Uterus (tissue), 4 donors: ENCODE measurements around the gene SLK. TPM values are rescaled to one million over a fixed set of nuclear protein-coding genes. Genes with fewer than 3 reads are reported as not detected.

Experiments used
- DNase-seq, 2 donors: peaks; one replicate each; pipeline ENCODE4 v3.0.0-alpha.2; 2019 to 2020
- H3K27ac ChIP-seq, 2 donors: fragments of 200-600 bp; sonication (generic); 1 replicate in 1 of 2; 2 replicates in 1 of 2; pipeline ENCODE4 v1.5.1; 2016 to 2018
- H3K27me3 ChIP-seq, 2 donors: fragments of 200-600 bp; sonication (generic); one replicate each; pipeline ENCODE4 v1.5.1; 2018 to 2019; ENCODE audit warnings: control low read depth in 1 of 2
- H3K36me3 ChIP-seq, 2 donors: fragments of 200-600 bp; sonication (generic); one replicate each; pipeline ENCODE4 v1.5.1; 2019; ENCODE audit warnings: control low read depth in 1 of 2
- H3K4me1 ChIP-seq, 2 donors: fragments of 200-600 bp; sonication (generic); one replicate each; pipeline ENCODE4 v1.5.1; 2018 to 2019; ENCODE audit warnings: control low read depth in 1 of 2
- H3K4me3 ChIP-seq, 2 donors: fragments of 200-600 bp; sonication (generic); 1 replicate in 1 of 2; 2 replicates in 1 of 2; pipeline ENCODE4 v1.5.1; 2018 to 2019; ENCODE audit warnings: mild to moderate bottlenecking in 1 of 2
- H3K9me3 ChIP-seq, 2 donors: fragments of 200-600 bp; sonication (generic); one replicate each; pipeline ENCODE4 v1.5.1; 2019; ENCODE audit warnings: control low read depth in 1 of 2
- CTCF ChIP-seq, 4 experiments: fragments of 200-600 bp in 2 of 4; fragments of 450-650 bp in 2 of 4; sonication (generic) in 2 of 4; IDR thresholded peaks; one replicate each; pipeline ENCODE4 v1.5.1; 2016 to 2019; ENCODE audit warnings: antibody characterized with exemption in 4 of 4, mild to moderate bottlenecking in 2 of 4, moderate library complexity in 1 of 4
- POLR2A ChIP-seq, 2 donors: fragments of 450-650 bp; IDR thresholded peaks; one replicate each; pipeline ENCODE4 v1.6.1; 2016; ENCODE audit warnings: antibody characterized with exemption in 2 of 2, mild to moderate bottlenecking in 1 of 2, moderate library complexity in 1 of 2
- intact Hi-C: fragments of 100-400 bp; cut with DNase I; formaldehyde crosslinking; loops from one replicate; pipeline ENCODE4 v1.15.1; 2023; ENCODE audit warnings: low total_unique reads
- total RNA-seq, 4 donors: library from RNA; depleted of rRNA in 3 of 4; stranded (reverse); fragments of >200 nt in 3 of 4; gene quantifications; one replicate each; pipeline versions ENCODE4 v1.1.0 to v1.2.4, GENCODE V29; 2014 to 2023
- donor health status: DM: yes; HTN: yes; CAD: no.

Gene SLK
- total RNA-seq, 4 donors from 2014 or later: 30.9 to 78.7 (median 52.1) TPM

- no peak overlapping the region for H3K4me3 ChIP-seq
- H3K9me3 ChIP-seq: no peaks in the 10 kb centered on the region
- no peaks in the 10 kb centered on the region for H3K27me3 ChIP-seq
- DNase-seq: no peak
- no peak overlapping the region for H3K27ac ChIP-seq
- H3K36me3 ChIP-seq: no peaks in the 10 kb centered on the region
- intact Hi-C loops: no loop called here
- no peak for TF ChIP-seq CTCF (IDR thresholded peaks at IDR 0.05)
- no peak for TF ChIP-seq POLR2A (IDR thresholded peaks at IDR 0.05)
- no peaks in the 10 kb centered on the region for H3K4me1 ChIP-seq
These were observed 89.8 kb downstream of the SLK start for GRCh38 chr10:104056619-104057273.

- H3K27me3 ChIP-seq: no peaks in the 10 kb centered on the region
- no peak overlapping the region for H3K27ac ChIP-seq
- DNase-seq: no peak
- H3K4me3 ChIP-seq: no peak overlapping the region
- TF ChIP-seq POLR2A (IDR thresholded peaks at IDR 0.05): no peak
- TF ChIP-seq CTCF (IDR thresholded peaks at IDR 0.05): no peak
- intact Hi-C loops: no loop called here
- no peaks in the 10 kb centered on the region for H3K4me1 ChIP-seq
- H3K36me3 ChIP-seq: no peaks in the 10 kb centered on the region
- no peaks in the 10 kb centered on the region for H3K9me3 ChIP-seq
These were observed 90.8 kb downstream of the SLK start for GRCh38 chr10:104057717-104058116.

- no peak overlapping the region for H3K4me3 ChIP-seq
- H3K27ac ChIP-seq: no peak overlapping the region
- intact Hi-C loops: no loop called here
- H3K36me3 ChIP-seq: no peaks in the 10 kb centered on the region
- no peaks in the 10 kb centered on the region for H3K4me1 ChIP-seq
- no peak for DNase-seq
- no peaks in the 10 kb centered on the region for H3K9me3 ChIP-seq
- TF ChIP-seq CTCF (IDR thresholded peaks at IDR 0.05): no peak
- TF ChIP-seq POLR2A (IDR thresholded peaks at IDR 0.05): no peak
- H3K27me3 ChIP-seq: no peaks in the 10 kb centered on the region
These were observed 92.4 kb downstream of the SLK start for GRCh38 chr10:104059364-104059763.

GRCh38 chr10:104061196-104061595 lies 94.3 kb downstream of the SLK start:
- H3K36me3 ChIP-seq: no peaks in the 10 kb centered on the region
- H3K4me3 ChIP-seq: no peak overlapping the region
- TF ChIP-seq CTCF (IDR thresholded peaks at IDR 0.05) (no peak), POLR2A (IDR thresholded peaks at IDR 0.05) (no peak)
- intact Hi-C loops: no loop called here
- DNase-seq: no peak
- H3K27ac ChIP-seq: no peak overlapping the region
- H3K4me1 ChIP-seq: no peaks in the 10 kb centered on the region
- H3K9me3 ChIP-seq: no peaks in the 10 kb centered on the region
- H3K27me3 ChIP-seq: no peaks in the 10 kb centered on the region

GRCh38 chr10:104065748-104066147 lies 98.8 kb downstream of the SLK start:
- Histone ChIP-seq H3K27me3 (no peaks in the 10 kb centered on the region), H3K4me3 (no peak overlapping the region), H3K4me1 (peaks cover 0 to 3% of the 10 kb centered on the region in 2 donors), H3K27ac (no peak overlapping the region), H3K9me3 (no peaks in the 10 kb centered on the region), H3K36me3 (no peaks in the 10 kb centered on the region)
- no peak for DNase-seq
- TF ChIP-seq CTCF (IDR thresholded peaks at IDR 0.05) (no peak), POLR2A (IDR thresholded peaks at IDR 0.05) (no peak)
- intact Hi-C loops: no loop called here
